ENCODE data around the gene PDZRN3.
A peak's percentile ranks its signal among the peaks of the same experiment; 100 is the strongest.

The PDZRN3 gene

GRCh38 chr3:73427048-73427706 is 197.6 kb downstream of the PDZRN3 start:
- peaks cover 9% of the 10 kb centered on the region for H3K36me3 Mint-ChIP-seq (ENCODE audit: low read depth)
- no peaks in the 10 kb centered on the region for H3K9me3 Mint-ChIP-seq
- no peaks in the 10 kb centered on the region for H3K27me3 Mint-ChIP-seq (ENCODE audit: low read depth)
- peaks cover 77% of the 10 kb centered on the region for H3K4me1 Mint-ChIP-seq
- TF ChIP-seq, protein P1, sequence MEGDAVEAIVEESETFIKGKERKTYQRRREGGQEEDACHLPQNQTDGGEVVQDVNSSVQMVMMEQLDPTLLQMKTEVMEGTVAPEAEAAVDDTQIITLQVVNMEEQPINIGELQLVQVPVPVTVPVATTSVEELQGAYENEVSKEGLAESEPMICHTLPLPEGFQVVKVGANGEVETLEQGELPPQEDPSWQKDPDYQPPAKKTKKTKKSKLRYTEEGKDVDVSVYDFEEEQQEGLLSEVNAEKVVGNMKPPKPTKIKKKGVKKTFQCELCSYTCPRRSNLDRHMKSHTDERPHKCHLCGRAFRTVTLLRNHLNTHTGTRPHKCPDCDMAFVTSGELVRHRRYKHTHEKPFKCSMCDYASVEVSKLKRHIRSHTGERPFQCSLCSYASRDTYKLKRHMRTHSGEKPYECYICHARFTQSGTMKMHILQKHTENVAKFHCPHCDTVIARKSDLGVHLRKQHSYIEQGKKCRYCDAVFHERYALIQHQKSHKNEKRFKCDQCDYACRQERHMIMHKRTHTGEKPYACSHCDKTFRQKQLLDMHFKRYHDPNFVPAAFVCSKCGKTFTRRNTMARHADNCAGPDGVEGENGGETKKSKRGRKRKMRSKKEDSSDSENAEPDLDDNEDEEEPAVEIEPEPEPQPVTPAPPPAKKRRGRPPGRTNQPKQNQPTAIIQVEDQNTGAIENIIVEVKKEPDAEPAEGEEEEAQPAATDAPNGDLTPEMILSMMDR (IDR thresholded peaks at IDR 0.05; ENCODE audit: unreplicated experiment in 3 of 3) = no peak
- H3K4me3 Mint-ChIP-seq = peak overlapping the region in 1 of 3 experiments; percentile 4
- H3K27ac Mint-ChIP-seq = peak overlapping the region; percentile 15 to 49 (median 31)

GRCh38 chr3:73426606-73427005 is 198.1 kb downstream of the PDZRN3 start:
- Mint-ChIP-seq H3K4me1 (peaks cover 74% of the 10 kb centered on the region), H3K27ac (peak overlapping the region; percentile 15 to 49 (median 30))

GRCh38 chr3:73423116-73423515 is 201.6 kb downstream of the PDZRN3 start:
- H3K9me3 Mint-ChIP-seq = no peaks in the 10 kb centered on the region
- peaks cover 70% of the 10 kb centered on the region for H3K4me1 Mint-ChIP-seq
- H3K27me3 Mint-ChIP-seq (ENCODE audit: low read depth) = no peaks in the 10 kb centered on the region

More at GRCh38 chr3:73426606-73427005, 198.1 kb downstream of the PDZRN3 start:
- TF ChIP-seq, protein P1 (IDR thresholded peaks at IDR 0.05; ENCODE audit: unreplicated experiment in 3 of 3) = no peak
- H3K36me3 Mint-ChIP-seq (ENCODE audit: low read depth) = peaks cover 12% of the 10 kb centered on the region
- no peaks in the 10 kb centered on the region for H3K9me3 Mint-ChIP-seq
- H3K4me3 Mint-ChIP-seq = peak overlapping the region in 1 of 3 experiments; percentile 4
- no peaks in the 10 kb centered on the region for H3K27me3 Mint-ChIP-seq (ENCODE audit: low read depth)

DNA sequence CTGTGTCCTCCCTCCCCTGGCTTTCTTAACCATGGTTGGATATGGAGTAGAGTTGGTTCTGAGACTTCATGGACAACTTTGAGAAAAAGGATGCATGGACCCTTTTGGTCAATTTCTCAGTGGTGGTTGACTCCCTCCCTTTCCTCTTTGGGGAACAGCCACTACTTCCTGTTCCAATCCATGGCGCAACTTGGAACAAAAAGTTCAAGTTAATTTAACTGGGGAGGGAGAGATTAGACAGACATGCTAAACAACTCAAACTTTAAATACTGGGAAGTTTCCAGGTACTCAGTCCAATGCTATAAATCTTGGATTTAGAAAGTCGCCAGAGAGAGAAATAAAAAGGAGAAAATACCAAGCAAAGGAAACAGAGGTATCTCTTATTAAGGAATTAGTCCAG is 202.2 kb downstream of the PDZRN3 start:
- H3K36me3 Mint-ChIP-seq (ENCODE audit: low read depth) = peaks cover 8% of the 10 kb centered on the region
- H3K4me3 Mint-ChIP-seq = no peak overlapping the region
- peaks cover 70% of the 10 kb centered on the region for H3K4me1 Mint-ChIP-seq
- peak overlapping the region; percentile 44 to 88 (median 68) for H3K27ac Mint-ChIP-seq
- H3K9me3 Mint-ChIP-seq = no peaks in the 10 kb centered on the region
- no peaks in the 10 kb centered on the region for H3K27me3 Mint-ChIP-seq (ENCODE audit: low read depth)
- TF ChIP-seq, protein P1 (IDR thresholded peaks at IDR 0.05; ENCODE audit: unreplicated experiment in 3 of 3) = no peak

More at GRCh38 chr3:73423116-73423515, 201.6 kb downstream of the PDZRN3 start:
- H3K4me3 Mint-ChIP-seq = no peak overlapping the region
- TF ChIP-seq, protein P1 (IDR thresholded peaks at IDR 0.05; ENCODE audit: unreplicated experiment in 3 of 3) = no peak
- H3K36me3 Mint-ChIP-seq (ENCODE audit: low read depth) = peaks cover 9% of the 10 kb centered on the region
- peak overlapping the region; percentile 44 to 88 (median 68) for H3K27ac Mint-ChIP-seq

GRCh38 chr3:73419942-73420341 is 204.8 kb downstream of the PDZRN3 start:
- peaks cover 14% of the 10 kb centered on the region for H3K36me3 Mint-ChIP-seq (ENCODE audit: low read depth)
- TF ChIP-seq, protein P1 (IDR thresholded peaks at IDR 0.05; ENCODE audit: unreplicated experiment in 3 of 3) = no peak
- no peaks in the 10 kb centered on the region for H3K9me3 Mint-ChIP-seq
- H3K4me3 Mint-ChIP-seq = no peak overlapping the region
- peak overlapping the region in 2 of 3 experiments; percentile 22 to 58 for H3K27ac Mint-ChIP-seq
- peaks cover 54% of the 10 kb centered on the region for H3K4me1 Mint-ChIP-seq
- H3K27me3 Mint-ChIP-seq (ENCODE audit: low read depth) = no peaks in the 10 kb centered on the region
